Upper lobe of left lung (tissue), 6 donors: ENCODE results near the gene TBC1D5. TPM values are rescaled to one million over a fixed set of nuclear protein-coding genes. Genes with fewer than 3 reads are reported as not detected.
"Not testable (repeated sequence)": the region's sequence is repeated elsewhere in the genome, so short reads cannot be mapped to it uniquely, and the experiment has no call there.

Experiments used
- ATAC-seq, 2 donors: fragments of 200-7000 bp; cut with Tn5 transposase; one replicate each; pipeline ENCODE4 v1.9.1; 2022; ENCODE audit warnings: mild to moderate bottlenecking in 2 of 2, moderate library complexity in 2 of 2; ENCODE audit not compliant: low FRiP score in 2 of 2
- DNase-seq, 2 donors: peaks; one replicate each; pipeline ENCODE4 v3.0.0-alpha.2; 2019 to 2020
- H3K27ac ChIP-seq, 4 donors: fragments of 200-600 bp; sonication (generic); one replicate each; pipeline ENCODE4 v1.5.1; 2016 to 2019
- H3K27me3 ChIP-seq, 4 donors: fragments of 200-600 bp; sonication (generic); one replicate each; pipeline ENCODE4 v1.5.1; 2017 to 2019
- H3K36me3 ChIP-seq, 4 donors: fragments of 200-600 bp; sonication (generic); one replicate each; pipeline ENCODE4 v1.5.1; 2016 to 2019
- H3K4me1 ChIP-seq, 4 donors: fragments of 200-600 bp; sonication (generic); one replicate each; pipeline ENCODE4 v1.5.1; 2018 to 2019
- H3K4me3 ChIP-seq, 4 donors: fragments of 200-600 bp; sonication (generic); one replicate each; pipeline ENCODE4 v1.5.1; 2017 to 2019; ENCODE audit warnings: mild to moderate bottlenecking in 2 of 4, moderate library complexity in 1 of 4
- H3K9me3 ChIP-seq, 4 donors: fragments of 200-600 bp; sonication (generic); one replicate each; pipeline ENCODE4 v1.5.1; 2018 to 2019
- EP300 ChIP-seq, 4 donors: sonication (generic); formaldehyde crosslinking; IDR thresholded peaks; one replicate each; pipeline ENCODE4 v1.5.1; 2017; ENCODE audit warnings: antibody characterized with exemption in 4 of 4, control low read depth in 2 of 4
- POLR2A ChIP-seq, 4 donors: fragments of 450-650 bp; IDR thresholded peaks; one replicate each; pipeline ENCODE4 v1.5.1; 2016 to 2017; ENCODE audit warnings: antibody characterized with exemption in 4 of 4, mild to moderate bottlenecking in 2 of 4
- POLR2AphosphoS5 ChIP-seq, 2 donors: sonication (generic); formaldehyde crosslinking; IDR thresholded peaks; one replicate each; pipeline ENCODE4 v1.5.1; 2017; ENCODE audit warnings: antibody characterized with exemption in 2 of 2
- WGBS, 2 donors: methylation state at CpG; one replicate each; pipeline ENCODE4 v1.1.5; 2017 to 2018; 5-methylcytosine and 5-hydroxymethylcytosine counted together
- total RNA-seq, 6 donors: library from RNA; depleted of rRNA in 4 of 6; stranded (reverse); fragments of >200 nt in 4 of 6; gene quantifications; one replicate each; pipeline versions ENCODE4 v1.1.0 to v1.2.1, GENCODE V29; 2016 to 2021
- TF ChIP-seq, protein P1 (sequence below), 6 experiments: fragments of 450-650 bp in 4 of 6; fragments of 200-600 bp in 2 of 6; sonication (generic) in 2 of 6; IDR thresholded peaks; one replicate each; pipeline ENCODE4 v1.5.1; 2016 to 2019; ENCODE audit warnings: antibody characterized with exemption in 6 of 6
- donor health status: DM: no; HTN: no; CAD: no; lungs with moderate emphysema.
- donor health status: DM: no; HTN: yes; CAD: no; lungs with severe emphysema.

The TBC1D5 gene
- total RNA-seq, 6 donors from 2014 or later, result 53.0 to 135 (median 63.3) TPM

DNA sequence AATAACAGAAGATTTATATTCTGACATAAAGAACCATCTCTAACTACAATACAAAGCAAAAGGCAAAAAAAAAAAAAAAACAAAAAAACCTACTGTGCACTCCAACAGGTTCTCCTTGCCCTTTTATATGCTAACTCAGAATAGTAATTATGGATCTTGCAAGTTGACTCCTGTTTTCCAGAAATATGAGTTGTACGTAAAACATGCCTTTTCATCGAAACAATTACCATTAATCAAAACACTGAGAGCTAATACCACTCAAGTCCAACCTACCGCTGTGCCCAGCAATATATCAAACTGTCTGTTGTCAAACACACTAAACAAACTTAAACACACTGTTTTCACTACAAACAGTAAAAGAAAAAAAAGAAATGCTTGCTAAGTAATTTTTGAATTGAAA lies 389.8 kb downstream of the TBC1D5 start:
- Histone ChIP-seq H3K9me3 (no peaks in the 10 kb centered on the region), H3K27ac (no peak overlapping the region), H3K4me3 (no peak overlapping the region), H3K27me3 (no peaks in the 10 kb centered on the region), H3K4me1 (no peaks in the 10 kb centered on the region), H3K36me3 (no peaks in the 10 kb centered on the region)
- WGBS, 2 donors, result 94 to 96% methylated on average over 3 of the region's 3 CpGs
- ATAC-seq, result no peak
- TF ChIP-seq POLR2A (IDR thresholded peaks at IDR 0.05), result no peak
- no peak for TF ChIP-seq EP300 (IDR thresholded peaks at IDR 0.05)
- TF ChIP-seq, protein P1, sequence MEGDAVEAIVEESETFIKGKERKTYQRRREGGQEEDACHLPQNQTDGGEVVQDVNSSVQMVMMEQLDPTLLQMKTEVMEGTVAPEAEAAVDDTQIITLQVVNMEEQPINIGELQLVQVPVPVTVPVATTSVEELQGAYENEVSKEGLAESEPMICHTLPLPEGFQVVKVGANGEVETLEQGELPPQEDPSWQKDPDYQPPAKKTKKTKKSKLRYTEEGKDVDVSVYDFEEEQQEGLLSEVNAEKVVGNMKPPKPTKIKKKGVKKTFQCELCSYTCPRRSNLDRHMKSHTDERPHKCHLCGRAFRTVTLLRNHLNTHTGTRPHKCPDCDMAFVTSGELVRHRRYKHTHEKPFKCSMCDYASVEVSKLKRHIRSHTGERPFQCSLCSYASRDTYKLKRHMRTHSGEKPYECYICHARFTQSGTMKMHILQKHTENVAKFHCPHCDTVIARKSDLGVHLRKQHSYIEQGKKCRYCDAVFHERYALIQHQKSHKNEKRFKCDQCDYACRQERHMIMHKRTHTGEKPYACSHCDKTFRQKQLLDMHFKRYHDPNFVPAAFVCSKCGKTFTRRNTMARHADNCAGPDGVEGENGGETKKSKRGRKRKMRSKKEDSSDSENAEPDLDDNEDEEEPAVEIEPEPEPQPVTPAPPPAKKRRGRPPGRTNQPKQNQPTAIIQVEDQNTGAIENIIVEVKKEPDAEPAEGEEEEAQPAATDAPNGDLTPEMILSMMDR (IDR thresholded peaks at IDR 0.05), result no peak
- no peak for TF ChIP-seq POLR2AphosphoS5 (IDR thresholded peaks at IDR 0.05)
- no peak for DNase-seq

- H3K36me3 ChIP-seq, H3K4me3 ChIP-seq, H3K27ac ChIP-seq, DNase-seq, H3K27me3 ChIP-seq, H3K9me3 ChIP-seq, H3K4me1 ChIP-seq, ATAC-seq: not testable (repeated sequence)
- 92 to 98% methylated on average over 4 of the region's 4 CpGs for WGBS, 2 donors
Measured at GRCh38 chr3:17351193-17351592, 391.2 kb downstream of the TBC1D5 start.

- no peak for TF ChIP-seq EP300 (IDR thresholded peaks at IDR 0.05)
- no peak for TF ChIP-seq POLR2AphosphoS5 (IDR thresholded peaks at IDR 0.05)
- TF ChIP-seq, protein P1 (IDR thresholded peaks at IDR 0.05), result no peak
- TF ChIP-seq POLR2A (IDR thresholded peaks at IDR 0.05), result no peak
- Histone ChIP-seq H3K27ac (no peak overlapping the region), H3K4me1 (no peaks in the 10 kb centered on the region), H3K9me3 (no peaks in the 10 kb centered on the region), H3K27me3 (no peaks in the 10 kb centered on the region), H3K36me3 (no peaks in the 10 kb centered on the region), H3K4me3 (no peak overlapping the region)
- no peak for ATAC-seq
- no peak for DNase-seq
- WGBS, 2 donors, result 91 to 95% methylated on average over 1 of the region's 1 CpG
Measured at GRCh38 chr3:17349093-17349492, 393.3 kb downstream of the TBC1D5 start.

GRCh38 chr3:17342119-17342518 lies 400.3 kb downstream of the TBC1D5 start:
- Histone ChIP-seq H3K27ac (no peak overlapping the region), H3K36me3 (no peaks in the 10 kb centered on the region), H3K4me3 (no peak overlapping the region), H3K9me3 (no peaks in the 10 kb centered on the region), H3K4me1 (no peaks in the 10 kb centered on the region), H3K27me3 (no peaks in the 10 kb centered on the region)
- DNase-seq, result no peak
- no peak for ATAC-seq
- no peak for TF ChIP-seq POLR2A (IDR thresholded peaks at IDR 0.05)
- TF ChIP-seq EP300 (IDR thresholded peaks at IDR 0.05), result peak in 1 of 4 donors; percentile 14

DNA sequence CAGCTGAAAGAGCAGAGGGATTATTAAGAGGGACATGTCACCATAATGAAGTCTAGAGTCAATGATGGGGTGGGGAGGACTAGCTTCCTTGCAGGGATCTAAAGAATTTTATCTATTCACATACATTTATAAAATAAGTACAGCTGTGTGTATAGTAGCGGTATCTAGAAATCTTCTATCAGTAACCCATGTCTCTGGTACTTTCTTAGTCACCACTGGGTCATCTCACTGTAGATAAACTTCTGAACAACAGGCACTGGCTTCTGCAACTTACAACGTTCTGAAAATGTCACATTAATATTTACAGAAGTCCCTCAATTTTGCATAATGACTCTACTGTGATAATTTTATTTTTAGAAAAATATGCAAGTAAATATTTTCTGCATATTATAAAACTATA lies 401.7 kb downstream of the TBC1D5 start:
- TF ChIP-seq POLR2A (IDR thresholded peaks at IDR 0.05) (no peak), POLR2AphosphoS5 (IDR thresholded peaks at IDR 0.05) (no peak), EP300 (IDR thresholded peaks at IDR 0.05) (no peak)
- TF ChIP-seq, protein P1 (IDR thresholded peaks at IDR 0.05), result no peak
- 91 to 95% methylated on average over 2 of the region's 2 CpGs for WGBS, 2 donors

GRCh38 chr3:17340261-17340660 lies 402.2 kb downstream of the TBC1D5 start:
- Histone ChIP-seq H3K27ac (no peak overlapping the region), H3K4me1 (peaks cover 0 to 4% (median 0%) of the 10 kb centered on the region in 4 donors), H3K9me3 (no peaks in the 10 kb centered on the region), H3K4me3 (no peak overlapping the region), H3K36me3 (no peaks in the 10 kb centered on the region), H3K27me3 (no peaks in the 10 kb centered on the region)
- TF ChIP-seq POLR2AphosphoS5 (IDR thresholded peaks at IDR 0.05), result no peak
- TF ChIP-seq, protein P1 (IDR thresholded peaks at IDR 0.05), result no peak
- no peak for TF ChIP-seq POLR2A (IDR thresholded peaks at IDR 0.05)
- no peak for TF ChIP-seq EP300 (IDR thresholded peaks at IDR 0.05)
- DNase-seq (no peak), ATAC-seq (no peak)
- 94 to 100% methylated on average over 1 of the region's 1 CpG for WGBS, 2 donors

More for the DNA sequence above, 401.7 kb downstream of the TBC1D5 start:
- Histone ChIP-seq H3K36me3 (no peaks in the 10 kb centered on the region), H3K9me3 (no peaks in the 10 kb centered on the region), H3K4me3 (no peak overlapping the region), H3K4me1 (peaks cover 0 to 4% (median 0%) of the 10 kb centered on the region in 4 donors), H3K27ac (no peak overlapping the region), H3K27me3 (no peaks in the 10 kb centered on the region)
- ATAC-seq, result no peak
- DNase-seq, result no peak
